ENCODE measurements around the gene RFTN1. TPM values are rescaled to one million over a fixed set of nuclear protein-coding genes. Genes with fewer than 3 reads are reported as not detected.

The RFTN1 gene
- total and polyA plus RNA-seq, 4 donors: 33.8 to 82.5 (median 53.4) TPM

DNA sequence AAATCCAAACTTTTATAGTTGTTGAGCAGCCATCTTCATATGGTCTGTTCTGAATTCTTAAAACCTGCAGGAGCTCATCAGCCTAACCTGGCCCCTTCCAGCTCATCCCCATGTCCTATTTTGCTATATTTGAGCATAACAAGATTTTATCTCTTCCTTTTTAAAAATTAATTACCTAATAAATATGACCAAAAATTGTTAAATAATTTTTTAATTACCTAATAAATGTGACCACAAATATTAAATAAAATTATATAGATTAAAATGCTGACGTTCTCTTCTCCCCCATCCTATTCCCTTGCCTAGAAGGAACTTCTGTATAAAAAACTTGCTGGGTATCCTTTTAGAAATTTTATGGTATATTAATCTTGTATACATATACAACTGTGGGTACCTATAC is 204.8 kb downstream of the RFTN1 start:
- TF ChIP-seq, protein P1, sequence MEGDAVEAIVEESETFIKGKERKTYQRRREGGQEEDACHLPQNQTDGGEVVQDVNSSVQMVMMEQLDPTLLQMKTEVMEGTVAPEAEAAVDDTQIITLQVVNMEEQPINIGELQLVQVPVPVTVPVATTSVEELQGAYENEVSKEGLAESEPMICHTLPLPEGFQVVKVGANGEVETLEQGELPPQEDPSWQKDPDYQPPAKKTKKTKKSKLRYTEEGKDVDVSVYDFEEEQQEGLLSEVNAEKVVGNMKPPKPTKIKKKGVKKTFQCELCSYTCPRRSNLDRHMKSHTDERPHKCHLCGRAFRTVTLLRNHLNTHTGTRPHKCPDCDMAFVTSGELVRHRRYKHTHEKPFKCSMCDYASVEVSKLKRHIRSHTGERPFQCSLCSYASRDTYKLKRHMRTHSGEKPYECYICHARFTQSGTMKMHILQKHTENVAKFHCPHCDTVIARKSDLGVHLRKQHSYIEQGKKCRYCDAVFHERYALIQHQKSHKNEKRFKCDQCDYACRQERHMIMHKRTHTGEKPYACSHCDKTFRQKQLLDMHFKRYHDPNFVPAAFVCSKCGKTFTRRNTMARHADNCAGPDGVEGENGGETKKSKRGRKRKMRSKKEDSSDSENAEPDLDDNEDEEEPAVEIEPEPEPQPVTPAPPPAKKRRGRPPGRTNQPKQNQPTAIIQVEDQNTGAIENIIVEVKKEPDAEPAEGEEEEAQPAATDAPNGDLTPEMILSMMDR (IDR thresholded peaks at IDR 0.05; ENCODE audit: control extremely low read depth, extremely low read depth): no peak
- no peak overlapping the region for H3K4me3 ChIP-seq
- ATAC-seq (ENCODE audit: insufficient read depth, low FRiP score) (no peak), DNase-seq (no peak)
- H3K9me3 ChIP-seq (ENCODE audit: control insufficient read depth in 4 of 4, insufficient read depth in 3 of 4, low read length in 3 of 4): no peaks in the 10 kb centered on the region
- H3K4me1 ChIP-seq (ENCODE audit: control insufficient read depth in 5 of 5, insufficient read depth in 5 of 5, low read length in 5 of 5): peaks cover 0 to 9% (median 0%) of the 10 kb centered on the region in 5 donors
- WGBS, 2 donors: 96 to 98% methylated on average over 1 of the region's 1 CpG
- peaks cover 5 to 12% (median 10%) of the 10 kb centered on the region in 4 donors for H3K36me3 ChIP-seq (ENCODE audit: control insufficient read depth in 4 of 4, insufficient read depth in 4 of 4, low read length in 4 of 4)
- H3K27ac ChIP-seq (ENCODE audit: low read depth in 1 of 2, low read length in 1 of 2): no peak overlapping the region
- no peaks in the 10 kb centered on the region for H3K27me3 ChIP-seq (ENCODE audit: control insufficient read depth in 3 of 3, insufficient read depth in 3 of 3, low read length in 2 of 3)
- H3K9ac ChIP-seq (ENCODE audit: insufficient read depth in 1 of 2, low read length in 2 of 2): no peak overlapping the region

DNA sequence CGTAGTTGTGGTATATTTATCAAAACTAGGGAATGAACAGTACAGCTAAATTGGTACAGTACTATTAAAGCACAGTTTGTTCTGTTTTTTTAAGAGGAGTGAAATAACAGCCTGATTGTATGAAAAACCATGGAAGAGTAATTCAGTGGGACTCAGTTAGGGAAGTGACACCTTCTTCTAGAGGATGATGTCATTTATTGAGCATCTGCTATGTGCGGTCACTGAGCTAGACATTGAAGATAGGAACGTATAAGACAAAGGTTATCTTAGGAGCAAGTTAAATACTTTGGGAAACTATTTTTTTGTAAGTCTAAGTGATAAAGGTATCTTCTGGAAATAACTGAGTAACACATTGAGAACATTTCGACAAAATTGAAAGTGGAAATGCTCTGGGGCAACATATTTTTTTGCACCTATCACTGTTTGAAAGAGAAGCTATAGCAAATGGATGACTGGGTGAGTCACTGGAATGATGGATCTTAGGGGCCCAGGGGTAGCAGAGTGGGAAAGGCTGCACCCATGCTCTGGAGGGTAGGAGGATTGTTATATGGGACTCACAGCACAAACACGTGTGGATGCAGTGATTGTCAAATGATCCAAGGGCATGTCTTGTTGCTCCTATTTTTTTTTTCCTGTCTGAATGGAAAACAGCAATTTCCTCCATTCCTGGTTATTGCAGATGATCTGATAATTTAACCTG is 205.5 kb downstream of the RFTN1 start:
- Histone ChIP-seq H3K4me1 (ENCODE audit: control insufficient read depth in 5 of 5, insufficient read depth in 5 of 5, low read length in 5 of 5) (peaks cover 0 to 12% (median 0%) of the 10 kb centered on the region in 5 donors), H3K36me3 (ENCODE audit: control insufficient read depth in 4 of 4, insufficient read depth in 4 of 4, low read length in 4 of 4) (peaks cover 2 to 8% (median 6%) of the 10 kb centered on the region in 4 donors), H3K9ac (ENCODE audit: insufficient read depth in 1 of 2, low read length in 2 of 2) (no peak overlapping the region), H3K9me3 (ENCODE audit: control insufficient read depth in 4 of 4, insufficient read depth in 3 of 4, low read length in 3 of 4) (no peaks in the 10 kb centered on the region), H3K4me3 (no peak overlapping the region), H3K27ac (ENCODE audit: low read depth in 1 of 2, low read length in 1 of 2) (no peak overlapping the region), H3K27me3 (ENCODE audit: control insufficient read depth in 3 of 3, insufficient read depth in 3 of 3, low read length in 2 of 3) (no peaks in the 10 kb centered on the region)
- DNase-seq (no peak), ATAC-seq (ENCODE audit: insufficient read depth, low FRiP score) (no peak)
- 85 to 92% methylated on average over 5 of the region's 5 CpGs for WGBS, 2 donors
- TF ChIP-seq, protein P1 (IDR thresholded peaks at IDR 0.05; ENCODE audit: control extremely low read depth, extremely low read depth): no peak

DNA sequence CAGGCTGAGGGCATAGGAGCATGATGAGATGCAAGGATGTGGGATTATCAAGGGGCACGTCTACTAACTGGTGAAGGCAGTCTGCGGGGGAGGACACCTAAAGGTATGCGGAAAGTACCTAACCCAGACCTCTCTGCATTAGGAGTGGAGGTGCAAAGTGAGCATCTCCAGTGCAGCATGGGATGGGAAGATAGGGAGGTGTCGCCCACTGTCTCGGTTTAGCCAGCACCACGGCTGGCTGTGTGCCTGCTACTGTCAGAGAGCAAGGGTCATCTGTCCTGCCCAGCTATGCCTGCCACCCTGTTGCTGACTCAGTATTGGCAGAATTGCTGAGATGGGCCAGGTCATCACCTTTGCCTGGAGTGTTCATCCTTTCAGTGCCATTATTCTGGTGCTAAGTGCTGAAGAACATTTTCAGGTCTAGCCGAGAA is 208.4 kb downstream of the RFTN1 start:
- Histone ChIP-seq H3K4me1 (ENCODE audit: control insufficient read depth in 5 of 5, insufficient read depth in 5 of 5, low read length in 5 of 5) (peaks cover 3 to 23% (median 9%) of the 10 kb centered on the region in 5 donors), H3K9me3 (ENCODE audit: control insufficient read depth in 4 of 4, insufficient read depth in 3 of 4, low read length in 3 of 4) (no peaks in the 10 kb centered on the region), H3K9ac (ENCODE audit: insufficient read depth in 1 of 2, low read length in 2 of 2) (no peak overlapping the region), H3K36me3 (ENCODE audit: control insufficient read depth in 4 of 4, insufficient read depth in 4 of 4, low read length in 4 of 4) (peaks cover 0 to 8% (median 6%) of the 10 kb centered on the region in 4 donors), H3K4me3 (no peak overlapping the region), H3K27ac (ENCODE audit: low read depth in 1 of 2, low read length in 1 of 2) (peak overlapping the region in 1 of 2 donors; percentile 32), H3K27me3 (ENCODE audit: control insufficient read depth in 3 of 3, insufficient read depth in 3 of 3, low read length in 2 of 3) (no peaks in the 10 kb centered on the region)
- DNase-seq (no peak), ATAC-seq (ENCODE audit: insufficient read depth, low FRiP score) (no peak)
- WGBS, 2 donors: 89 to 94% methylated on average over 7 of the region's 7 CpGs
- TF ChIP-seq, protein P1 (IDR thresholded peaks at IDR 0.05; ENCODE audit: control extremely low read depth, extremely low read depth): no peak
